ENCODE data around the gene GABRA4. TPM values are rescaled to one million over a fixed set of nuclear protein-coding genes. Genes with fewer than 3 reads are reported as not detected.

GABRA4 gene
- total RNA-seq, 1 experiment from 2014 or later: not detected

DNA sequence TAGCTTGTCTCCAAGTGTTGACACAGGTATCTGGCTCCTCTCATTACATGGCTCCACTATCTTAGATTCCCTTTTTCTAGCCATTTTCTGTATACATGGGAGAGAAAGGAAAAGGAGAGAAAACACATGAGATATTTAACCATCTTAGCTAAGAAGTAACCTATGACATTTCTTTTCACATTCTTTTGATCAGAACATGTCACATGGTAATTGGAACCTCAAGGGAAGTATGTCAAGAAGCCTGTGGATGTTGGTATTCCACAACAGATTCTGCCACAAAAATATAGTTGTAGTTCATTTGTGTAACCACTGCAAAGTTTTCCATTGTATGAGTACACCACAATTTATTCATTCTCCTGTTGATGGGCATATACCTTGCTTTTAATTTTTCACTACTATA is 19.3 kb upstream of the GABRA4 start:
- no peak overlapping the region for H3K18ac ChIP-seq (ENCODE audit: insufficient read length, low read depth, low read length)
- H3K4me1 ChIP-seq (ENCODE audit: insufficient read depth, low read length): no peaks in the 10 kb centered on the region
- no peak overlapping the region for H3K4ac ChIP-seq (ENCODE audit: low read depth, low read length)
- Mint-ChIP-seq H3K27me3 (ENCODE audit: low read depth) (no peaks in the 10 kb centered on the region), H3K27ac (no peak overlapping the region), H3K9me3 (no peaks in the 10 kb centered on the region; a peak in 1 of 5 replicates), H3K36me3 (ENCODE audit: insufficient read depth in 1 of 3, low read depth in 3 of 3) (no peaks in the 10 kb centered on the region), H3K4me3 (no peak overlapping the region), H3K4me1 (no peaks in the 10 kb centered on the region)
- H2BK12ac ChIP-seq (ENCODE audit: insufficient read length, low read depth, low read length): no peak overlapping the region
- H2BK120ac ChIP-seq (ENCODE audit: low read depth, low read length, poor library complexity, severe bottlenecking): no peak overlapping the region
- H4K91ac ChIP-seq (ENCODE audit: insufficient read length, low read depth, low read length): no peak overlapping the region
- TF ChIP-seq, protein P1, sequence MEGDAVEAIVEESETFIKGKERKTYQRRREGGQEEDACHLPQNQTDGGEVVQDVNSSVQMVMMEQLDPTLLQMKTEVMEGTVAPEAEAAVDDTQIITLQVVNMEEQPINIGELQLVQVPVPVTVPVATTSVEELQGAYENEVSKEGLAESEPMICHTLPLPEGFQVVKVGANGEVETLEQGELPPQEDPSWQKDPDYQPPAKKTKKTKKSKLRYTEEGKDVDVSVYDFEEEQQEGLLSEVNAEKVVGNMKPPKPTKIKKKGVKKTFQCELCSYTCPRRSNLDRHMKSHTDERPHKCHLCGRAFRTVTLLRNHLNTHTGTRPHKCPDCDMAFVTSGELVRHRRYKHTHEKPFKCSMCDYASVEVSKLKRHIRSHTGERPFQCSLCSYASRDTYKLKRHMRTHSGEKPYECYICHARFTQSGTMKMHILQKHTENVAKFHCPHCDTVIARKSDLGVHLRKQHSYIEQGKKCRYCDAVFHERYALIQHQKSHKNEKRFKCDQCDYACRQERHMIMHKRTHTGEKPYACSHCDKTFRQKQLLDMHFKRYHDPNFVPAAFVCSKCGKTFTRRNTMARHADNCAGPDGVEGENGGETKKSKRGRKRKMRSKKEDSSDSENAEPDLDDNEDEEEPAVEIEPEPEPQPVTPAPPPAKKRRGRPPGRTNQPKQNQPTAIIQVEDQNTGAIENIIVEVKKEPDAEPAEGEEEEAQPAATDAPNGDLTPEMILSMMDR (conservative IDR thresholded peaks at IDR 0.05): no peak
- no peak overlapping the region for H3K23ac ChIP-seq (ENCODE audit: insufficient read length, low read depth, low read length)
- H4K8ac ChIP-seq (replicated peaks; ENCODE audit: insufficient read length, low read depth, low read length): no peak overlapping the region
- no peaks in the 10 kb centered on the region for H3K27me3 ChIP-seq (ENCODE audit: insufficient read depth, low read length)
- no peaks in the 10 kb centered on the region for H3K9me3 ChIP-seq (ENCODE audit: control insufficient read depth, low read depth, low read length)
- no peak overlapping the region for H3K9ac ChIP-seq (ENCODE audit: extremely low read depth, insufficient read length, low read length)
- H3T11ph ChIP-seq (ENCODE audit: low read length): no peak overlapping the region
- no peak overlapping the region for H2AFZ ChIP-seq (ENCODE audit: low read length)
- no peak for DNase-seq
- no peak overlapping the region for H3K14ac ChIP-seq (ENCODE audit: insufficient read depth, low read length)
- H3K56ac ChIP-seq (ENCODE audit: insufficient read length, low read depth, low read length): no peak overlapping the region
- H4K5ac ChIP-seq (ENCODE audit: insufficient read length, low read depth, low read length): no peak overlapping the region
- no peaks in the 10 kb centered on the region for H4K20me1 ChIP-seq (ENCODE audit: control insufficient read depth, insufficient read depth, insufficient read length)
- H3K79me2 ChIP-seq (ENCODE audit: insufficient read depth, low read length): no peaks in the 10 kb centered on the region
- H2BK5ac ChIP-seq (ENCODE audit: insufficient read length, low read length): no peak overlapping the region
- no peak overlapping the region for H2AK5ac ChIP-seq (ENCODE audit: insufficient read length, low read length)
- H3K23me2 ChIP-seq (ENCODE audit: insufficient read length, low read depth, low read length, poor library complexity, severe bottlenecking): no peaks in the 10 kb centered on the region
- no peak overlapping the region for H3K4me2 ChIP-seq (ENCODE audit: insufficient read depth, insufficient read length, low read length)
- no peak overlapping the region for H2BK20ac ChIP-seq (ENCODE audit: low read depth, low read length, poor library complexity, severe bottlenecking)
- no peak overlapping the region for H2BK15ac ChIP-seq (ENCODE audit: low read depth, low read length)
- no peaks in the 10 kb centered on the region for H3K79me1 ChIP-seq (ENCODE audit: insufficient read depth, low read depth, low read length, poor library complexity, severe bottlenecking)
- no peak overlapping the region for H3K27ac ChIP-seq (ENCODE audit: insufficient read length, low read depth, low read length)
